K562 (cell line): ENCODE measurements around the gene NBEAL2. TPM values are rescaled to one million over a fixed set of nuclear protein-coding genes. Genes with fewer than 3 reads are reported as not detected.
A peak's percentile ranks its signal among the peaks of the same experiment; 100 is the strongest.

Source experiments
- CBX5 ChIP-seq: IDR thresholded peaks from 2 replicates; pipeline ENCODE4 v1.6.1; 2014; ENCODE audit warnings: low read depth, borderline replicate concordance
- GABPA ChIP-seq: fragments of 200-800 bp; sonication (Bioruptor generic); conservative IDR thresholded peaks from 2 replicates; pipeline ENCODE4 v1.6.1; 2016; ENCODE audit warnings: low read depth, missing genetic modification characterization, missing compliant biosample characterization
- HCFC1 ChIP-seq: IDR thresholded peaks from 2 replicates; pipeline ENCODE4 v1.6.1; 2012; ENCODE audit warnings: low read depth, low read length, improper control_type of control experiment
- HOMEZ ChIP-seq: fragments of 250-450 bp; sonication (Bioruptor Pico); IDR thresholded peaks from 2 replicates; pipeline ENCODE4 v1.4.0; 2020; ENCODE audit warnings: mild to moderate bottlenecking, moderate library complexity
- RHOXF2B ChIP-seq: fragments of 250-450 bp; sonication (Bioruptor Pico); conservative IDR thresholded peaks from 2 replicates; pipeline ENCODE4 v1.5.1; 2021
- RNF219 ChIP-seq: fragments of 250-450 bp; sonication (Bioruptor Pico); IDR thresholded peaks from 2 replicates; pipeline ENCODE4 v1.5.0; 2022; ENCODE audit warnings: mild to moderate bottlenecking
- TBL1XR1 ChIP-seq, 2 experiments: IDR thresholded peaks; 2 replicates each; pipeline ENCODE4 v1.6.1; 2012; ENCODE audit warnings: improper control_type of control experiment in 2 of 2, low read length in 2 of 2, mild to moderate bottlenecking in 1 of 2
- ZBTB33 ChIP-seq: sonication (generic); formaldehyde crosslinking; IDR thresholded peaks from 2 replicates; pipeline ENCODE4 v1.8.1; 2023; ENCODE audit warnings: mild to moderate bottlenecking, missing genetic modification reagents
- ZBTB7A ChIP-seq: IDR thresholded peaks from 2 replicates; pipeline ENCODE4 v1.6.1; 2011; ENCODE audit warnings: low read depth, mild to moderate bottlenecking, low read length, moderate library complexity, borderline replicate concordance; ENCODE audit not compliant: control insufficient read depth
- ZNF24 ChIP-seq: fragments of 450-650 bp; IDR thresholded peaks from 2 replicates; pipeline ENCODE4 v1.6.1; 2016
- ZNF407 ChIP-seq: fragments of 450-650 bp; IDR thresholded peaks from 2 replicates; pipeline ENCODE4 v1.6.1; 2016; ENCODE audit warnings: low read depth
- ZNF444 ChIP-seq: fragments of 250-450 bp; sonication (Bioruptor Pico); IDR thresholded peaks from 2 replicates; pipeline ENCODE4 v1.4.0; 2020; ENCODE audit warnings: mild to moderate bottlenecking, moderate library complexity
- ZNF561 ChIP-seq: fragments of 450-650 bp; formaldehyde crosslinking; conservative IDR thresholded peaks from 2 replicates; pipeline ENCODE4 v1.4.0; 2020; ENCODE audit warnings: mild to moderate bottlenecking, moderate library complexity
- polyA plus RNA-seq, 8 experiments: library from polyadenylated mRNA; depleted of rRNA in 4 of 8; stranded (reverse) in 5 of 8; unstranded in 3 of 8; fragments of >200 nt; fragmentation: Nextera tagmentation in 2 of 8; fragmentation: Illumina TruSeq in 1 of 8; extraction: Ambion mirVana in 2 of 8; extraction: Trizol in 1 of 8; gene quantifications; 2 replicates each; pipeline versions ENCODE4 v1.2.1 to v1.2.3, GENCODE V29; 2011 to 2014; ENCODE audit warnings: inconsistent platforms in 1 of 8, missing spikeins in 1 of 8
- total RNA-seq, 7 experiments: library from RNA; depleted of rRNA in 6 of 7; stranded (reverse); fragments of >200 nt in 6 of 7; fragmentation: Illumina TruSeq in 2 of 7; extraction: Trizol in 2 of 7; gene quantifications; 2 replicates each; pipeline versions ENCODE4 v1.2.1 to v1.2.3, GENCODE V29; 2011 to 2021; ENCODE audit warnings: low replicate concordance in 1 of 7

Gene NBEAL2
- total and polyA plus RNA-seq, 9 of the 15 experiments (the other 6 are each of a cell fraction or from before 2014, with no cell fraction given): 0.06 to 114 (median 29.6) TPM

GRCh38 chr3:46932455-46933225 is 46.8 kb upstream of the NBEAL2 start (continued):
- TF ChIP-seq ZNF407 (no peak), TBL1XR1 (IDR thresholded peaks at IDR 0.05; ENCODE audit: low read length in 2 of 2) (no peak), HOMEZ (CRISPR knock-in tag) (no peak), CBX5 (no peak), ZNF444 (no peak), ZBTB7A (0 out of 2 replicates have a peak, but pooled peaks have one; percentile 40), ZNF24 (no peak), RNF219 (CRISPR knock-in tag) (no peak), HCFC1 (no peak), GABPA (tag) (no peak), ZBTB33 (peak; percentile 41; the same call in 1 of the 2 replicates), ZNF561 (CRISPR knock-in tag) (no peak), RHOXF2B (CRISPR knock-in tag) (no peak)
